Naive B cell (primary cell): ENCODE data around the gene FAM216B. TPM values are rescaled to one million over a fixed set of nuclear protein-coding genes. Genes with fewer than 3 reads are reported as not detected.

ENCODE experiments used
- ATAC-seq, 2 donors: fragments of 150-1000 bp; cut with Tn5 transposase; 2 replicates each; pipeline ENCODE4 v1.10.0; 2021; ENCODE audit warnings: low read depth in 2 of 2, mild to moderate bottlenecking in 2 of 2, moderate library complexity in 2 of 2
- DNase-seq: peaks from one replicate; pipeline ENCODE4 v3.0.0; 2022
- H3K27ac Mint-ChIP-seq, 6 donors: one replicate each; pipeline ENCODE4 v1.8.0; 2020 to 2022; ENCODE audit warnings: mild to moderate bottlenecking in 6 of 6, mixed read lengths in 6 of 6, moderate library complexity in 5 of 6, inconsistent platforms in 2 of 6
- H3K27me3 Mint-ChIP-seq, 3 donors: one replicate each; pipeline ENCODE4 v1.8.0; 2021 to 2022; ENCODE audit warnings: mixed read lengths in 3 of 3, mild to moderate bottlenecking in 1 of 3
- H3K36me3 Mint-ChIP-seq, 2 donors: one replicate each; pipeline ENCODE4 v1.8.0; 2020 to 2022; ENCODE audit warnings: mixed read lengths in 2 of 2, inconsistent platforms in 1 of 2, mild to moderate bottlenecking in 1 of 2
- H3K4me1 Mint-ChIP-seq, 3 donors: one replicate each; pipeline ENCODE4 v1.8.0; 2020 to 2022; ENCODE audit warnings: mixed read lengths in 3 of 3, inconsistent platforms in 1 of 3, mild to moderate bottlenecking in 1 of 3, moderate library complexity in 1 of 3
- H3K4me3 Mint-ChIP-seq, 8 donors: one replicate each; pipeline ENCODE4 v1.8.0; 2020 to 2022; ENCODE audit warnings: mild to moderate bottlenecking in 8 of 8, mixed read lengths in 8 of 8, moderate library complexity in 8 of 8, inconsistent platforms in 2 of 8
- H3K9me3 Mint-ChIP-seq, 7 donors: one replicate each; pipeline ENCODE4 v1.8.0; 2020 to 2022; ENCODE audit warnings: mixed read lengths in 7 of 7, mild to moderate bottlenecking in 5 of 7, inconsistent platforms in 2 of 7, moderate library complexity in 1 of 7
- polyA plus RNA-seq, 6 donors: library from polyadenylated mRNA; unstranded; fragments of 300-500 nt; fragmentation: Illumina TruSeq; gene quantifications; one replicate each; pipeline ENCODE4 v1.2.3, GENCODE V29; 2021; ENCODE audit warnings: low read depth in 6 of 6

Gene FAM216B
- polyA plus RNA-seq, 6 donors from 2014 or later = not detected

GRCh38 chr13:42795666-42796065 lies 14.3 kb downstream of the FAM216B start:
- DNase-seq (no peak), ATAC-seq (no peak)
- Mint-ChIP-seq H3K36me3 (no peaks in the 10 kb centered on the region), H3K4me1 (no peaks in the 10 kb centered on the region), H3K27ac (no peak overlapping the region), H3K4me3 (no peak overlapping the region), H3K27me3 (peaks cover 13 to 16% (median 15%) of the 10 kb centered on the region in 3 donors), H3K9me3 (peaks cover 0 to 15% (median 0%) of the 10 kb centered on the region in 7 donors)

GRCh38 chr13:42796747-42797356 lies 15.5 kb downstream of the FAM216B start:
- no peaks in the 10 kb centered on the region for H3K4me1 Mint-ChIP-seq
- H3K36me3 Mint-ChIP-seq = no peaks in the 10 kb centered on the region
- H3K27ac Mint-ChIP-seq = no peak overlapping the region
- no peak for ATAC-seq
- no peak for DNase-seq
- H3K9me3 Mint-ChIP-seq = peaks cover 0 to 15% (median 0%) of the 10 kb centered on the region in 7 donors
- no peak overlapping the region for H3K4me3 Mint-ChIP-seq
- H3K27me3 Mint-ChIP-seq = peaks cover 12 to 16% (median 15%) of the 10 kb centered on the region in 3 donors

DNA sequence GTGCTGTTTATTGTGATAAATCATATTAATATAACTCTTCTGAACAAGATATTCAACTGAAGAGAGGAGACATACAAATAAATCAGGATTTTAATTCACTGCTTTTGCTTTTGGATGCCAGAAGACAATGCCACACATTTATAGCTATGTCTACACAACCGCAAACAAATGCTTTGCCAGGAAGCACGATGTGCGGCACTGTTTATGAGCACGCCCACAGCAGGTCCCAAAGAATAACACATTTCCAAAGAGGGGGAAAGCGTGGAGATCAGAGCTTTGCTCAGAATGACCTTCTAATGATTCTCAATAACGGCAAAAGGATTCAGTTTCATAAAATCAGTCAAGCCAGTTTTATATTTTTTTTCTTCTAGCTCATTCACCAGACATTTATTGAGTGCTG lies 16.7 kb downstream of the FAM216B start:
- Mint-ChIP-seq H3K36me3 (no peaks in the 10 kb centered on the region), H3K27me3 (peaks cover 3 to 16% (median 15%) of the 10 kb centered on the region in 3 donors), H3K4me1 (no peaks in the 10 kb centered on the region), H3K9me3 (peaks cover 0 to 10% (median 0%) of the 10 kb centered on the region in 7 donors), H3K27ac (no peak overlapping the region), H3K4me3 (no peak overlapping the region)
- DNase-seq = no peak
- ATAC-seq = no peak

DNA sequence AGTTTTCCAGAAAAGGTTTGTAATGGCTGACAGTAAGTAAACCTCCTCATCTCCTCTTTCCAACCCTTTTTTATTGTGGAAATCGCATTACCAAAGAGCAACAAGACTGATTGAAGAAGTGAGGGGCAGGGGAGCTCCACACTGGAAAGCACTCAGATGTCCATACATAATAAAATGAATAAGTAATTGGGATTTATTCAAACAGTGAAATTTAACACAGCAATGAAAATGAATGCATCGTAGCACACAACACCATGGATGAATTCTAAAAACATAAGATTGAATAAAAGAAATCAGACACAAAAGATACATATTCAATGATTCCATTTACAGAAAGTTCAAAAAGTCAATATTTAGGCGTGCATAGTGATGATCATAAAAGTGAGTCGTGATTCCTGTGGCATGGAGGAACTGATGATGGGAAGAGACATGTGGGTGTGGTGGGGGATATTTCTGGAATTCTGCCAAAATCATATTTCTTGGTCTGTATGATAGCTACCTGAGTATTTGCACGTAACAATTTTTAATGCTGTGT lies 18.8 kb downstream of the FAM216B start:
- ATAC-seq = no peak
- no peak overlapping the region for H3K27ac Mint-ChIP-seq
- DNase-seq = no peak
- peaks cover 0 to 15% (median 11%) of the 10 kb centered on the region in 3 donors for H3K27me3 Mint-ChIP-seq
- no peaks in the 10 kb centered on the region for H3K36me3 Mint-ChIP-seq
- H3K4me3 Mint-ChIP-seq = no peak overlapping the region
- H3K4me1 Mint-ChIP-seq = no peaks in the 10 kb centered on the region
- peaks cover 0 to 5% (median 0%) of the 10 kb centered on the region in 7 donors for H3K9me3 Mint-ChIP-seq

DNA sequence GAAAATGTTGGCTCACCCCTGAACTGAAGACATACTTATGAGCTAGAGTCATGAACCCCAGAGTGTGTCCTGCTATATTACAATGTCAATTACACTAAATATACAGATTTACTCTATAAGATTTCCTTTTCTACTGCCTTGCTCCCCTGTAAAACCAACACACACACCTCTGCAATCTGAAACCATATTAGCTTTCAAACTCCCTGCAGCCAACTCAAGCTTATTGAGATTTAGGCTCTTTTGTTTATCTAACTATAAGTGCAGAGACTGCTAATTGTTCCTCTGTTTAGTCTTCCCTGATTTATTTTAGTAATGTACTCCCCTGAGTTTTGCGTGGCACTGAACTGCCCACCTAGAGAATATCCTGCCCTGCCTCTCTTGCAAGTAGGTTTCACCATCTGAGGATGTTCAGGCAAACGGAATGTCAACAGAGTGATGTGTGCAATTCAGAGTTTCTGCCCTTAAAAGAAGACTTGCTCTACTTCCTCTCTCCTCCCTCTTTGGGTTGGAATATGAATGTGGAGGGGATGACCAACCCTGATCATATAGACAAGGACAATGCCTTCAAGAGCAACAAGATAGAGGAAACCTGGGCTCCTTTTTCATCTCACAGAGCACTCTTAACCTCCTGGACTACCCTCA lies 22.3 kb downstream of the FAM216B start:
- peaks cover 0 to 3% (median 0%) of the 10 kb centered on the region in 7 donors for H3K9me3 Mint-ChIP-seq
- H3K4me3 Mint-ChIP-seq = no peak overlapping the region
- H3K4me1 Mint-ChIP-seq = no peaks in the 10 kb centered on the region
- H3K36me3 Mint-ChIP-seq = no peaks in the 10 kb centered on the region
- no peak overlapping the region for H3K27ac Mint-ChIP-seq
- H3K27me3 Mint-ChIP-seq = no peaks in the 10 kb centered on the region
- DNase-seq (no peak), ATAC-seq (no peak)

GRCh38 chr13:42804244-42804874 lies 23.0 kb downstream of the FAM216B start:
- ATAC-seq (no peak), DNase-seq (no peak)
- Mint-ChIP-seq H3K36me3 (no peaks in the 10 kb centered on the region), H3K4me3 (no peak overlapping the region), H3K27me3 (peaks cover 0 to 5% (median 0%) of the 10 kb centered on the region in 3 donors), H3K27ac (no peak overlapping the region), H3K4me1 (no peaks in the 10 kb centered on the region), H3K9me3 (peaks cover 0 to 3% (median 0%) of the 10 kb centered on the region in 7 donors)

DNA sequence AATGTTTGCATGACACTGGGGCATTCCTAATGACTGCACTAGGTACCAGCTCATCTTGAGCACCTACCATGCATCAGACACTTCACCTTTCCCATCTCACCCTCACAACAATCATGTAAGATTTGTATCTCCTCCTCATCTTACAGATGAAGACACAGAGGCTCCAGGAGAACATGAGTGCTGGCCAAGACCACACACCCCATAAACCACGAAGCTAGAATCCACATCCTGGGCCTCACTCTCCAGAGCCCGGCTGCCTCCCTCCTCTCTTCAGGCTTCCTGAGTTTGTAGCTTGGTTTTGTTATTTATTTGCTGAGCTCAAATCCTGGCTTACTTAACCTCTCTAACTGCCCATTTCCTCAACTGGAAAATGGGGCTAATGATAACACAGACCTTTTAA lies 25.9 kb downstream of the FAM216B start:
- H3K4me3 Mint-ChIP-seq = no peak overlapping the region
- DNase-seq (no peak), ATAC-seq (no peak)
- H3K27ac Mint-ChIP-seq = no peak overlapping the region
- H3K4me1 Mint-ChIP-seq = no peaks in the 10 kb centered on the region
- peaks cover 0 to 3% (median 0%) of the 10 kb centered on the region in 7 donors for H3K9me3 Mint-ChIP-seq
- no peaks in the 10 kb centered on the region for H3K36me3 Mint-ChIP-seq
- peaks cover 0 to 13% (median 6%) of the 10 kb centered on the region in 3 donors for H3K27me3 Mint-ChIP-seq

DNA sequence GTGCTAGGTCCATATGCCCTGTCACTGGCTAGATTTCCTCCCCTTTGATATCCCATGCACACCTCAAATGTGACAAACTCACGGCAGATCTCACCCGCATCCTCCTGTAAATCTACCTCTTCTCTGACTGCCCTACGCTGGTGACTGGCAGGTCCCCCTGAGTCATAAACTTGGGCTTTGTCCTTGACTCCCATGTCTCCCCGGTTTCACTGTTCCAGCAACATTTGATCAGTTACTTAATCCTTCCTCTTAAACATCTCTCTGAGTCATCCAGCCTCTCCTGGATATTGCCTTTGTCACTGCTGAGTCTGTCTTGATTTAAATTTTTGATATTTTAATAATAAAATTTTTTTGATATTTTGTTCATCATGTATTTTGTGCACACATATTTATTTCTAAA lies 26.5 kb downstream of the FAM216B start:
- Mint-ChIP-seq H3K36me3 (no peaks in the 10 kb centered on the region), H3K9me3 (peaks cover 0 to 3% (median 0%) of the 10 kb centered on the region in 7 donors), H3K27ac (no peak overlapping the region), H3K4me3 (no peak overlapping the region), H3K27me3 (peaks cover 0 to 13% (median 6%) of the 10 kb centered on the region in 3 donors), H3K4me1 (no peaks in the 10 kb centered on the region)
- DNase-seq (no peak), ATAC-seq (no peak)

DNA sequence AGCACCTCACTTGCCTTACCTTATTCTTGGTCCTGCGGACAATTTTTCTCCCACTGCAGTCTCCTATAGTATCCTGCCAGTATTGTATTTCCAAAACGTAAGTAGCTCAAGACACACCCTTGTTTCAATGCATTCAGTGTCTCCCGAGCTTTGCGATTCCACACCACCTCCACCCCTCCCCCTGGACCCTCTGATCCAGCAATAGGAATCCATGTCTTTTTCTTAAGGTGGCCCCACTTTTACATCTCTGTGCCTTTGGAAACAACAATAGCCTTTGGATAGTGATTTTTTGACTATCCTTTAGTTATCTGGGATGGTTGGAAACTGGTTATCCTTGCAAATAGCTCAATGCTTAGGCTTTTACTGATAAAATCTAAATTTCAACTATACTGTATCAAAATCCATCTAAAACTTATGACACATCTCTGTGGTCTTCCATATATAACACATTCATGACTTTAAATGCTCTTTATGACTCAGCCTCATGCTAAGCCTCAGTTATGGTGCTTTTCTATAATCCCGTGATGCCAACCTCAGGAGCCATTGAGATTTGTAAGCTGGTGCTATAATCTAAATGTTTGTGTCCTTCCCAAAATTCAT lies 27.1 kb downstream of the FAM216B start:
- Mint-ChIP-seq H3K4me1 (no peaks in the 10 kb centered on the region), H3K9me3 (peaks cover 0 to 3% (median 0%) of the 10 kb centered on the region in 7 donors), H3K4me3 (no peak overlapping the region), H3K36me3 (no peaks in the 10 kb centered on the region), H3K27ac (no peak overlapping the region), H3K27me3 (peaks cover 0 to 13% (median 6%) of the 10 kb centered on the region in 3 donors)
- no peak for ATAC-seq
- no peak for DNase-seq

GRCh38 chr13:42812316-42812715 lies 30.9 kb downstream of the FAM216B start:
- H3K27ac Mint-ChIP-seq = no peak overlapping the region
- ATAC-seq = no peak
- H3K9me3 Mint-ChIP-seq = peaks cover 0 to 5% (median 2%) of the 10 kb centered on the region in 7 donors
- DNase-seq = no peak
- H3K4me3 Mint-ChIP-seq = no peak overlapping the region
- peaks cover 0 to under 1% of the 10 kb centered on the region in 2 donors for H3K36me3 Mint-ChIP-seq
- H3K27me3 Mint-ChIP-seq = peaks cover 6 to 28% (median 10%) of the 10 kb centered on the region in 3 donors
- no peaks in the 10 kb centered on the region for H3K4me1 Mint-ChIP-seq

DNA sequence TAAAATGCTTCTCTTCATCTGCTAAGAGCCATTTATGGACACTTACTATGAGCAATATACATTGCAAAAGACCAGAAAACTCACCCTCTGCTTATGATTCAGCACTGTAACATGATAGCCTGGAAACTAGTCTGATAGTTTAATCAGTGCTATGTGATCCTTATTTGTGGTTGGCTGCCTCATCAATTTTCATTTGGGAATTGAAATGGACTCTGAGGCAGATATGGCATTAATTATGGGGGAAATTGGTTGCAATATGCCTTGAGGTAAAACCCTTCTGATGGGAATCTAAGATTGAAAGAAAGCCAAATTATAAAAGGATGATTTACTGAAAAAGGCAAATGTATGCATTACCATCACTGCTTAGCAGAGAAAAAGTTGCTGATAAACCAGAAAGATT lies 33.5 kb downstream of the FAM216B start:
- Mint-ChIP-seq H3K27me3 (peaks cover 6 to 28% (median 12%) of the 10 kb centered on the region in 3 donors), H3K27ac (no peak overlapping the region), H3K4me3 (no peak overlapping the region), H3K9me3 (peaks cover 3 to 15% (median 8%) of the 10 kb centered on the region in 7 donors), H3K4me1 (no peaks in the 10 kb centered on the region), H3K36me3 (peaks cover 0 to 7% of the 10 kb centered on the region in 2 donors)
- no peak for DNase-seq
- ATAC-seq = no peak

DNA sequence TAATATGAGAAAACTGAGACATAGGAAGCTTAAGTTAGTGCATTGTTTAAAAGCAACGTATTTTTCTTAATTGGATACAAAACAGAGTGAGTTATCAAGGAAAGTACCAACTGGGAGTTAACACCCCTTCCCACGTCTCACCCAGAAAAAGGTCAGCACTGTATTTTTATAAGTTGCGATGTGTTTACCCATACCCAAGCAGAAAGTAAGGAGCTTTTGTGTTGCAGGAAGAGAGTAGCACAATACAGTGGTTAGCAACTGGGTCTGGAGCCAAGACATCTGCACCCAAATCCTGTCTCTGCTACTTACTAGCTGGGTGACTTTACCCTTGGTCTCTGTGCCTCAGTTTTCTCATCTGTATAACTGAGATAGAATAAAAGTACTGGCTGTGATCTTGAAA lies 34.3 kb downstream of the FAM216B start:
- Mint-ChIP-seq H3K4me1 (no peaks in the 10 kb centered on the region), H3K27ac (no peak overlapping the region), H3K36me3 (peaks cover 0 to 7% of the 10 kb centered on the region in 2 donors), H3K9me3 (peaks cover 3 to 15% (median 8%) of the 10 kb centered on the region in 7 donors), H3K4me3 (no peak overlapping the region), H3K27me3 (peaks cover 6 to 25% (median 9%) of the 10 kb centered on the region in 3 donors)
- DNase-seq (no peak), ATAC-seq (no peak)

DNA sequence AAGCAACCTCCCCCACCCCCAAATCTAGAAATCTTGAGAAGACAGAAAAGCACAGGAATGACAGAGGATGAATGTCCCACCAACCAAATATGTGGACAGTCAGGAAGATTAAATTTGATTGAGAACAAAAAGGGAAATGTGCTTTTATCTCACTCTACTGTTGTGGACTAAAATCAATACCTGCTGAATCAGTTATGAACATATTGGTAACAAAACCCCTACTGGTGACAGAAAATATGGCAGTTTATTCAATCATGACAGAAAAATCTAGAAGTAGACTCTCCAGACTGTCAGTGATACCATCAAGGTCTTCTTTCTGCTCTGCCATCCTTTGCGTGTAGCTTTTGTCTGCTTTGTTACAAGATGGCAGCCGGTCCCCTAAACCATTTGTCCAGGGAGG lies 35.2 kb downstream of the FAM216B start:
- ATAC-seq (no peak), DNase-seq (no peak)
- Mint-ChIP-seq H3K27me3 (peaks cover 6 to 25% (median 9%) of the 10 kb centered on the region in 3 donors), H3K36me3 (peaks cover 0 to 7% of the 10 kb centered on the region in 2 donors), H3K4me3 (no peak overlapping the region), H3K4me1 (no peaks in the 10 kb centered on the region), H3K9me3 (peaks cover 0 to 15% (median 8%) of the 10 kb centered on the region in 7 donors), H3K27ac (no peak overlapping the region)
